Measurements from ENCODE around the gene SPOCD1.

SPOCD1 gene

GRCh38 chr1:31771891-31772668 lies 43.7 kb downstream of the SPOCD1 start:
- DNase-seq (ENCODE audit: low read depth in 2 of 2) = peak; percentile 34 to 48

- DNase-seq (ENCODE audit: low read depth in 2 of 2) = no peak
These were observed 46.0 kb downstream of the SPOCD1 start for GRCh38 chr1:31769720-31770390.

GRCh38 chr1:31768939-31769704 lies 46.7 kb downstream of the SPOCD1 start:
- DNase-seq (ENCODE audit: low read depth in 2 of 2) = no peak

GRCh38 chr1:31768407-31768907 lies 47.4 kb downstream of the SPOCD1 start:
- DNase-seq (ENCODE audit: low read depth in 2 of 2) = no peak

GRCh38 chr1:31767225-31767624 lies 48.6 kb downstream of the SPOCD1 start:
- no peak for DNase-seq (ENCODE audit: low read depth in 2 of 2)

GRCh38 chr1:31765516-31765915 lies 50.3 kb downstream of the SPOCD1 start:
- DNase-seq (ENCODE audit: low read depth in 2 of 2) = no peak

GRCh38 chr1:31765041-31765467 lies 50.8 kb downstream of the SPOCD1 start:
- no peak for DNase-seq (ENCODE audit: low read depth in 2 of 2)

GRCh38 chr1:31764312-31765040 lies 51.3 kb downstream of the SPOCD1 start, which contains the start of gene ADGRB2:
ADGRB2 (minus strand) TSS chr1:31764340; CDS start chr1:31757221, 7,119 bp downstream.
- DNase-seq (ENCODE audit: low read depth in 2 of 2) = no peak

- no peak for DNase-seq (ENCODE audit: low read depth in 2 of 2)
These were observed 52.0 kb downstream of the SPOCD1 start for GRCh38 chr1:31763671-31764311.

- DNase-seq (ENCODE audit: low read depth in 2 of 2) = peak; percentile 46 to 59
These were observed 52.8 kb downstream of the SPOCD1 start for GRCh38 chr1:31762726-31763670.

- DNase-seq (ENCODE audit: low read depth in 2 of 2) = no peak
These were observed 53.5 kb downstream of the SPOCD1 start for GRCh38 chr1:31762323-31762722.

- DNase-seq (ENCODE audit: low read depth in 2 of 2) = no peak
These were observed 53.9 kb downstream of the SPOCD1 start for GRCh38 chr1:31761883-31762282.

GRCh38 chr1:31760471-31761470 lies 55.1 kb downstream of the SPOCD1 start:
- peak in 1 of 2 donors; percentile 46 for DNase-seq (ENCODE audit: low read depth in 2 of 2)

GRCh38 chr1:31759298-31760023 lies 56.4 kb downstream of the SPOCD1 start:
- DNase-seq (ENCODE audit: low read depth in 2 of 2) = no peak

GRCh38 chr1:31758823-31759222 lies 57.0 kb downstream of the SPOCD1 start:
- no peak for DNase-seq (ENCODE audit: low read depth in 2 of 2)

GRCh38 chr1:31757989-31758388 lies 57.8 kb downstream of the SPOCD1 start:
- no peak for DNase-seq (ENCODE audit: low read depth in 2 of 2)

- no peak for DNase-seq (ENCODE audit: low read depth in 2 of 2)
These were observed 58.6 kb downstream of the SPOCD1 start for GRCh38 chr1:31757204-31757679.

- DNase-seq (ENCODE audit: low read depth in 2 of 2) = no peak
These were observed 59.2 kb downstream of the SPOCD1 start for GRCh38 chr1:31756578-31756977.

Data from activated CD4-positive, alpha-beta T cell treated with anti-CD3 and anti-CD28 coated beads for 24 hours (primary cell).